Activated CD8-positive, alpha-beta memory T cell treated with anti-CD3 and anti-CD28 coated beads for 24 hours (primary cell): ENCODE data around the gene POU5F1.
"Not testable (repeated sequence)": the region's sequence is repeated elsewhere in the genome, so short reads cannot be mapped to it uniquely, and the experiment has no call there.

Source experiments
- DNase-seq: peaks from one replicate; pipeline ENCODE4 v3.0.0-alpha.2; 2020

The POU5F1 gene

GRCh38 chr6:31170600-31170881 is at the start of gene POU5F1:
POU5F1 (minus strand) TSS chr6:31170682; CDS start chr6:31170620, 62 bp downstream.
- no peak for DNase-seq

DNA sequence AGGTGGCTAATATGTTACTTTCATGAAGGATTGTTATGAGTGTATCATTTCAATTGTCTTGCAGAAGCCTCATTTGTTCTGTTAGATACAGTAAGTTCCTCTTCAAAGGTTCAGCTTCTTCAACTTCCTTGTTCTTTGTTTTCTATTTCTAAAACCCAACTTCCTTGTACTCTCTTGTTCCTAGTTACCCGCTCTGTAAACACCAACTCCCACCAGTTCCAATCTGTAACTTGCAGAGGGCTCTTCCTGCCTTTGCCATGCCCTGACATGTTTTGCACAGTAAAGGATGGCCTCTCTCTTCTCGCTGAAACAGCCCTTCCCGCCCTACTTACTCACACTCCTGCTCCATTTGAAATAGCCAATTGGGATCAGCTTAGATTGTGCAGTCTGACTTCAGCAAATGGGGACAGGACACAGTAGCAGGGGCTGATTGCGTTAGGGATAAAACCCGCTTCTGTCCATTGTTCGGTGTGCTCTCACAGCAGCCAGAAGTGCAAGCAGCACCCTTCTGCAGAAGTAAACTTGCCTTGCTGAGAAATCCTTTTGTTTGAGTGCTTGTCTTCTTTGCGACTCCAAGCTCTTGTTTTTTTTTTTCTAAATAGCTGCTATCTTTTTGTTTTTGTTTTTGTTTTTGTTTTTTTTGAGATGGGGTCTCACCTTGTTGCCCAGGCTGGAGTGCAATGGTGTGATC is 45.9 kb upstream of the POU5F1 start:
- DNase-seq: no peak

- DNase-seq: not testable (repeated sequence)
These were observed 44.7 kb upstream of the POU5F1 start for GRCh38 chr6:31215216-31215615.

DNA sequence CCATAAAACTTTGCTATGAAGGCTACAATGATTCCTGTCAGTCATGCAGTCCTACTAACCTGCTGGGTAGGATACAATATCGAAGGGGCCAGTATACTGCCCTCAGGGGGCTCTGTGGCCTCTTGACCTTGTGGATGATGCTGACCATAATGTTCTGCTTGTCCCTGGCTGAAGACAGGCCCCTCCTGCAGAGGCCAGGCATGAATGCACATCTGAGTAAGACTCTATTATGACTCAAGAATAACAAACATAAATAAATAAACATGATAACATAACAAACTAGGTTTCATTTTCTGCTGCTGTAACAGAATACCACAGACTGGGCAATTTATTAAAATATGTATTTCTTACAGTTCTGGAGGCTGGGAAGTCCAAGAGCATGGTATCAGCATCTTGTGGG is 44.0 kb upstream of the POU5F1 start:
- DNase-seq: no peak

- no peak for DNase-seq
These were observed 40.5 kb upstream of the POU5F1 start for GRCh38 chr6:31210741-31211532.

DNA sequence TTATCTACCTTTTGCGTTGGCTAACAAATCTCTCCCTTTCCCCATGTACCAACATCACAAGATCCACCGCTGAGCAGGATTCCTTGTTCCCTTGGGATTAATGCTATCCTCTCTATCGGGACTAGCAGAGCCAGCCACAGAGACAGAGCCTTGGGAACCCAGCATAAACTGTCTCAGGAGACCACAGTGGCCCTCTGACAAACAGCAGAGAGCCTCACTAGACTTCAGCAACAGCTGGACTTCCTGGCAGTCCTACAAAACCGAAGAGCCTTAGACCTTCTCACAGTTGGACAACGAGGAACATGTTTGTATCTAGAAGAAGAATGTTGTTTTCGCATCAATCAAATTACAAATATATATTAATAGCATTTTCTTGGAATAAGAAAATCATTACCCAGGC is 39.6 kb upstream of the POU5F1 start:
- no peak for DNase-seq

GRCh38 chr6:31209137-31209536 is 38.7 kb upstream of the POU5F1 start:
- no peak for DNase-seq

DNA sequence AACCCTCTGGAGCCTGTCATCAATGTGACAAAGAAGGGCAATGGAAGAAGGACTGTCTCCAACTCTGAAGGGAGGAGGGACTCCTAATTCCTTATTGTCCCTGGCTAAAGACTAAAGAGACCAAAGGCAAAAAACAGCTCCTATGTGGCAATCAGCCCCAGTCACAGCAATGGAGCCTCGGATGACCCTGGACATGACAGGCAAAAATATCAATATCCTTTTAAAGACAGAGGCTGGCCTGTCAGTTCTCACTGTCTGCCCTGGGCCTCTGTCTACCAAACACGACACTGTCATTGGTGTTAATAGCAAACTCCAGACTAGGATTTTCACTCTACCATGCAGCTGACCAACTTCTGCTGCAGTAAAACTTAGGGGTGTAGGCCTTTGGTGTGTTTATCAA is 38.0 kb upstream of the POU5F1 start:
- no peak for DNase-seq

- DNase-seq: no peak
These were observed 35.2 kb upstream of the POU5F1 start for GRCh38 chr6:31205638-31206037.

DNA sequence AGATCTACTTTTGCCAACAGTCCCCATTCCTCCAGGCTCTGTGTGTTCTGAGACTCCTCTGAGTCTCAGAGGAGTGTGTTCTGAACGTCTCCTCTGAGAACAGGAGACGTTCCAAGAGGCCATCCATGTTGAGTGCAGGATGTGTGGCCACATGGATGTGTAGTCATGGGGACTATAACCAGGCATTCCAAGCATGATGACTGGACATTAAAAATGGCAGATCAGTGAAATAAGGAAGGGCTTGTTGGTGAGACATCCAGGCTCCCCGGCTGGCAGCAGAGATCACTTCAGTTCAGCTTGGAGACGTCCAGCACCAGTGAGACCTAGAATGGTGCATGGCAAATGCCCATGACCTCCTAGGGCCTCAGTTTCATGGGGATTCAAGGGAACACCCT is 34.3 kb upstream of the POU5F1 start:
- DNase-seq: no peak

GRCh38 chr6:31203345-31203979 is 33.0 kb upstream of the POU5F1 start:
- DNase-seq: peak; percentile 78

DNA sequence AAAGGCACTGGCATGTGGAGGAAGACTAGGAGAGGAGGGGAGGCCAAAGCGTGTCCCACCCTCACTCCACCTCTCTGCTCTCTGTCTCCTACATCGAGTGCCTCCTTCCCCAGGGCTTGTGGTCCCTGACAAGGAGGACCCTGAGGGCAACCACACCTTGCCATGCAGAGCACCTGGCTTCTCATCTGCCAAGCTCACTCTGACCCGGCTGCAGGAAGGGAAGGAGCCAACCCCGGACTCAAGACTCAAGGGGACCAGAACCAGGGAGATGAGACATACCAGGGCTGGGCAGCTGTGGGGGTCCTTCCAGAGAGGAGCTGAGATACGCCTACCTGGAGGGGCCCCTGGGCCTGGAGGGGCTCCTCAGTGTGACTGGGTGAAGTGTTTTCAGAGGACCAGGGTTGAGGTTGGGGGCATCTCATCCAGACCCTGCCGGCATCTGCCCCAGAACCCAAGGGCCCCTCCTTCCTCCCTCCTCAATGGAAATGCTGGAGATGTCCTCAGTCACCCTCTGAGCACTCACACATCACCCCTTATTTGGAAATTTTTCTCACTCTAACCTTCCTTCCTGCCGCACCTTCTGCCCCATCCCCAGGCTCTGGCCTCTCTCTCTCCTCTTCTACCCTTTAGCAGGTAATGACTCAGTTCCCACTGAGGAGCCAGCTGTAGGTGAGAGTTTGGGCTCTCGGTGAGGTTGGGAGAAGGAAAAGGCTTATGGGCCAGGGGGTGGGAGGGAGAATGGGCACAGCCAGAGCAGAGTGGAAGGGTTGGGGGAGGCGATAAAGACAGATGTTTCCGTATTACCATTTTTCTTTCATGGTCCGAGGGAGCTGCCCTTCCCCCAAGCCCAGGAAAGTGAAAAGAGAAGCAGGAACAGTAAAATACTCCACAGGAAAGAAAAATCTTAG is 32.0 kb upstream of the POU5F1 start:
- no peak for DNase-seq

GRCh38 chr6:31199105-31199452 is 28.6 kb upstream of the POU5F1 start:
- DNase-seq: not testable (repeated sequence)

- DNase-seq: peak; percentile 93
These were observed 27.2 kb upstream of the POU5F1 start for GRCh38 chr6:31197559-31198305.

GRCh38 chr6:31196251-31197022 is 26.0 kb upstream of the POU5F1 start:
- DNase-seq: not testable (repeated sequence)

DNA sequence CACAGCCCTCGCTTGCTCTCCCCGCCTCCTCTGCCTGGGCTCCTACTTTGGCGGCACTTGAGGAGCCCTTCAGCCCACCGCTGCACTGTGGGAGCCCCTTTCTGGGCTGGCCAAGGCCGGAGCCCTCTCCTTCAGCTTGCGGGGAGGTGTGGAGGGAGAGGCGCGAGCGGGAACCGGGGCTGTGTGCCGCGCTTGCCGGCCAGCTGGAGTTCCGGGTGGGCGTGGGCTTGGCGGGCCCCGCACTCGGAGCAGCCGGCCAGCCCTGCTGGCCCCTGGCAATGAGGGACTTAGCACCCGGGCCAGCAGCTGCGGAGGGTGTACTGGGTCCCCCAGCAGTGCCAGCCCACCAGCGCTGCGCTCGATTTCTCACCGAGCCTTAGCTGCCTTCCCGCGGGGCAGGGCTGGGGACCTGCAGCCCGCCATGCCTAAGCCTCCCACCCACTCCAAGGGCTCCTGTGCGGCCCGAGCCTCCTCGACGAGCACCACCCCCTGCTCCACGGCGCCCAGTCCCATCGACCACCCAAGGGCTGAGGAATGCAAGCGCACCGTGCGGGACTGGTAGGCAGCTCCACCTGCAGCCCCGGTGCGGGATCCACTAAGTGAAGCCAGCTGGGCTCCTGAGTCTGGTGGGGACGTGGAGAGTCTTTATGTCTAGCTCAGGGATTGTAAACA is 25.0 kb upstream of the POU5F1 start:
- not testable (repeated sequence) for DNase-seq

DNA sequence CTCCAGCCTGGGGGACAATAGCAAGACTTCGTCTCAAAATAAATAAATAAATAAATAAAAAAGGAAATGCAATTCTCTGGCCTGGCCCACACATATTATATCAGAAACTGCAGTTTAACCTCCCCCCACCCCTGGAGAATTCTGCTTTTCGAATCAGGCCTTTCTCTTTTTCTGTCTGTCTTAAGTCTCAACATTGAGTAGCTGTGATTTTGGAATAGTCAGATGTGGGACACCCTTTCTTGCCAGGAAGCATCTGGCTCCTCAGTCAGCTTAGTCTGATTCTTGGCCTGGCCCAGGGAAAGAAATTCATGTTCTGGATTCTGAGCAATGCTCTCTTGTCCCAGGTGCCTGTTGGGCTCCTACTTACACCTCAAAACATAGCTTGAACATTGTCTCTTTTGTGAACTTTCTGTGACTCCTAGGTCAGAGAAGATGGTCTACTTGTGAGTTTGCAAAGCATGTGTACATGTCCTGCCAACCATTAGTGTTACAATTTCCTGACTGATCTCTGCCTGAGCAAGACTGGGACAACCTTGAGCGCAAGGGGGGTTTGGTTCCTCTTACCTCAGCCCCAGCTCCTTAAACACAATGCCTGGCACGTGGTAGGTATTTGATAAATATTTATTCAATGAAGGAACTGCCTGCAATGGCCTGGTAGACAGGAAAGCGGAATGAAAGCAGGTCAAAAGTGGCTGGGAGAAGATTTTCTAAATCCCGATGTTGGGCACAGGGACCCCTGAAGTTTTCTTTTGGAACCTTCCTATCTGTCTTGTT is 23.8 kb upstream of the POU5F1 start:
- DNase-seq: no peak

DNA sequence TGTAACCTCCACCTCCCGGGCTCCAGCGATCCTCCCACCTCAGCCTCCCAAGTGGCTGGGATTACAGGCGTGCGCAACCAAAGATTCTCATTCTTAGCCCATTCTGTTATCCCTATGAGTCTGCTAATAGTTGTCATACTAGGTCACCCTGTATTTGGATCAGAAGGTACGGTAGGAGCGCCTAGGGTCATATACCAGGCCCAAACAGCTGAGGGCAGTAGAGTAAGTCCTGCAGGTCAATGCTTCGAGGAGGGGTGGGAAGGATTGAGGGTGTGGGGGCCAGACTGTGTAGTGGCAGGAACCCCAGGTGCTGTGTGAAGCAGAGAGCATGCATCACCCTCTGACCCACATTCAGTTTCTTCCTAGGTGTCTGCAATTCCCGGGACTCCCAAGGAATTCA is 22.7 kb upstream of the POU5F1 start:
- no peak for DNase-seq

GRCh38 chr6:31192431-31193105 is 22.1 kb upstream of the POU5F1 start:
- DNase-seq: peak; percentile 78

GRCh38 chr6:31190488-31190887 is 20.0 kb upstream of the POU5F1 start:
- no peak for DNase-seq
